Measurements from ENCODE around the gene LRMDA.
"Not testable (repeated sequence)": the region's sequence is repeated elsewhere in the genome, so short reads cannot be mapped to it uniquely, and the experiment has no call there.

LRMDA gene

DNA sequence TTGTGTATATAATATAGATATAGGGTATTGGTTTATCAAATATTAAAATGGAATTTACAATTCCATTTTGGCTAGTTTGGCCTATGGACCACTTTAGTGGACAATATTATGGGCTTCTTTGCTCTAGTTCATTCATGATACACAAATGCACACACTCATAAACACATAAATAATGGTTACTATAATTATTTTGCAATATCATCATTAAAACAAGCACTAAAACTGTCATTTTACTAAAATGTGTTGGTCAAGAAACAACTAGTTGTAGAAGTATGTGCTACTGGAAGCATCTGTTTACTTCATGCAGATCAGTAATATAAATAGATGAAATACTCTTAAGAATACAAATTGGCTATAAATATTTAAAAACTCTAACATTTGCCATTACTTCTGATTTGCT, 1131.9 kb downstream of the LRMDA start:
- Mint-ChIP-seq H3K9me3 (no peaks in the 10 kb centered on the region), H3K4me1 (no peaks in the 10 kb centered on the region), H3K36me3 (no peaks in the 10 kb centered on the region), H3K27ac (no peak overlapping the region), H3K27me3 (no peaks in the 10 kb centered on the region), H3K4me3 (no peak overlapping the region)
- DNase-seq = no peak
- CTCF ChIA-PET = no interaction called here

DNA sequence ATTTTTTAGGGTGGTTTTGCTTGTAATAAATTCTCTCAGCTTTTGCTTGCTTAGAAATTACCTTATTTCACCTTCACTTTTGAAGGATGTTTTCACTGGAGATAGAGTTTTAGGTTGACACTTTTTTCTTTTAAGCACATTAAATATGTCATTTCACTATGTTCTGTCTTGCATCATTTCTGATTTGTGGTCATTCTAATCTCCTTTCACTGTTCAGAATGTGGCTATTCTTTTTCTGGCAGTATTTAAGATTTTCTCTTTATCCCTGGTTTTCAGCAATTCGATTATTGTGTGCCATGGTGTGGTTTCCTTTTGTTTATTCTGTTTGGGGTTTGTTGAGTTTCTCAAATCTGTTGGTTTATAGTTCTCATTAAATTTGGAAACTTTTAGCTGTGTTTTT, 1140.6 kb downstream of the LRMDA start:
- H3K36me3 Mint-ChIP-seq = no peaks in the 10 kb centered on the region
- no peaks in the 10 kb centered on the region for H3K4me1 Mint-ChIP-seq
- no peaks in the 10 kb centered on the region for H3K9me3 Mint-ChIP-seq
- CTCF ChIA-PET = no interaction called here
- no peaks in the 10 kb centered on the region for H3K27me3 Mint-ChIP-seq
- no peak for DNase-seq
- H3K4me3 Mint-ChIP-seq = no peak overlapping the region
- no peak overlapping the region for H3K27ac Mint-ChIP-seq

DNA sequence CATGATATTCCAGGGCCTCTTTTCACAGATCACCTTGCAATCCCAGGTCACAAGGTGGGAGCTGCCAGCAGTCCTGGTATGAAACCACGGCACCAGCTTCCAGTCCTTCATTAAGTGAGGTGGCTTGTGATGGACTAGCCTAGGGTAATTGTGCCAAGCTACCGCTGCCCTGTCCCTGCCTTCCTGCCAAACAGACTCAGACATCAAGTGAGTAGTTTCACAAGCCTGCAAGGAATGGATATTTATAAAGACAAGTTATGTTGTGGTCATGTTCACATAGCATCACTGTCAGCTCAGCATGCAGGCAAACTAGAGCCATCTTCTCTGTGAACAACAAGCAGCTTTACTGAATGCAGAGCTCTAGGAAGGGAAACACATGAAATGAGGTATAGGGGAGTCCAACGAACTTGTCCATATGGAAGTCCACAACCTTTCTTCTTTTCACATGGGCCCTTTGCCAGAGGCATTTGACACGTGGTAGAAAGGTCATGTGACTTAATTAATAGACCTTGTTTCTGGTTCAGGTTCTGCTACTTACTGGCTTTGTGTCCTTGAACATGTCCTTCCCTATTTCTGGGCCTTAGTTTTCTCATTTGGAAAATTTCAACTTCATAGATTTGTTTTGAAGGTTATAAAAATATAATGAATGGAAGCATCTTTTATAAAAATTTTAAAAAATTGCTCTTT, 1145.0 kb downstream of the LRMDA start:
- Mint-ChIP-seq H3K27me3 (no peaks in the 10 kb centered on the region), H3K27ac (no peak overlapping the region), H3K9me3 (peaks cover 5% of the 10 kb centered on the region), H3K36me3 (no peaks in the 10 kb centered on the region), H3K4me3 (no peak overlapping the region), H3K4me1 (no peaks in the 10 kb centered on the region)
- CTCF ChIA-PET = no interaction called here
- no peak for DNase-seq

DNA sequence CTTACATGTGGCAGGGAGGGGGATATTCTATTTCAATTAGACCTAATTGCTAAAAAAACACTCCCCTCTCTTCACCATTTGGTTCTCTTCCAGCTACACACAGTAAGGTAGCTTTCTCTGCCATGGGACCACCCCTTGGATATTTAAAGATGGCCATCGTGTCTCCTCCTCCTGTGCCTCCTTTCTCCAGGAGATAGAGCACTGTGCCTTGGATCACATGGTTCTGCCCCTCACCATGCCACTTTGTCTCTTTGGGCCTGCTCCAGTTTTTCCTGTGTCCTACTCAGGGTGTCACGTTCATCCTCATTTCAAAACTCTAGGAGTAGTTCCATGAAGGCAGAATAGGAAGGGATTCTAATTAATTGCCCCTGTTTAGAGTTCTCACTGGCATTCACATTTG, 1146.0 kb downstream of the LRMDA start:
- CTCF ChIA-PET = no interaction called here
- no peaks in the 10 kb centered on the region for H3K27me3 Mint-ChIP-seq
- no peak overlapping the region for H3K4me3 Mint-ChIP-seq
- H3K9me3 Mint-ChIP-seq = peaks cover 9% of the 10 kb centered on the region
- no peaks in the 10 kb centered on the region for H3K4me1 Mint-ChIP-seq
- no peaks in the 10 kb centered on the region for H3K36me3 Mint-ChIP-seq
- no peak overlapping the region for H3K27ac Mint-ChIP-seq
- no peak for DNase-seq

DNA sequence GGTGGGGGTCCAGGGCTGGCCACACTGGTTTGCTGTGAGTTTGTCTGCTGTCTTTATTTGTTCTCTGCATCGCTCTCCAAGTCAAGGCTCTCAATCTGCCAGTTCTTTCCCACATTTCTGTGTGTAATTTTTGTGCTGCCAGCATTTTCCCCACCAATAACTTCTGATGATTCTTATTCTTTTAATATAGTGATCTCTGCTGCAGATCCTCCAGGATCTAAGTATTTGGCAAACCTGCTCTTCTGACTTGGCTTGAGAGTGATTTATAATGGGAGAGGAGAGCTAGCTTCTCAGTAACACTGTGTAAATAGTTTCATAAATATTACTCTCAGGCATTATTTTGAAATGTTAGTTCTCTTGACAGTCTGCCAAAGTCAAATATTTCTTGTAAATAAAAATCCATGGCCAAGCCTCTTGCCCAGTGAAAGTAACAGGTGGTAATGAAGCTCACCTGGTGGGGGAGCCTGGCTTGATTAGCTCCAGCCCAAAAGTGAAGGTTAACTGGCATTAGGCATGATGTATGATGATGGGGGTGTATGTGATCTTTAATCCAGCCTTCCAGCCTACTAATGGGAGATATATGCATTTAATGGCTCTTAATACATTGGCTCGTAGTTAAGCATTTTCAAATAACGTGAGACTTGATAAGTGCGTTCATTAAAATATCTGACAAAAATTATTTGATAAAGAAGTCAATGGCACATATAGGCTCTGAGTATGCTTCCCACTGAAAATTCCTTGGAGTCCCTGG, 1150.3 kb downstream of the LRMDA start:
- no peak for DNase-seq
- no peaks in the 10 kb centered on the region for H3K36me3 Mint-ChIP-seq
- H3K4me1 Mint-ChIP-seq = no peaks in the 10 kb centered on the region
- H3K27me3 Mint-ChIP-seq = no peaks in the 10 kb centered on the region
- H3K27ac Mint-ChIP-seq = no peak overlapping the region
- no peak overlapping the region for H3K4me3 Mint-ChIP-seq
- CTCF ChIA-PET = no interaction called here
- H3K9me3 Mint-ChIP-seq = peaks cover 9% of the 10 kb centered on the region

DNA sequence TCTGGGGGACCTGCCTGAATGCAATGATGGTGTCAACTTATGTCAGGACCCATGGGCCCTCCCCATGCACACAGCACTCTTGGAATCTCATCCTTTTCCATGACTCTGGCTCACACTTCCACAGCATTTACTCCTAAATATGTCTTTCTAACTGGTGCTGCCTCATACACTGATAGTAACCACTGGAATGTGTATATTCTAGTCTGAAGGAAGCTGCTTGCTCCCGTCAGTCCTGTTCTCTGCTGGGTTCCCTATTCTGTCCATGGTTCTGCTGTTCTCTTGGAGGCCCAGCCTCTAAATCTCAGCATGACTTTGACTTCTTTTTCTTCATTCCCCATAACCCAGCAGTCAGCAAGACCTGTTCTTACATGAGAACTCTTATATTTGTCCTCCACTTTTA, 1151.1 kb downstream of the LRMDA start:
- Mint-ChIP-seq H3K36me3 (no peaks in the 10 kb centered on the region), H3K9me3 (peaks cover 7% of the 10 kb centered on the region), H3K4me1 (no peaks in the 10 kb centered on the region), H3K4me3 (no peak overlapping the region), H3K27ac (no peak overlapping the region), H3K27me3 (no peaks in the 10 kb centered on the region)
- CTCF ChIA-PET = no interaction called here
- DNase-seq = no peak

DNA sequence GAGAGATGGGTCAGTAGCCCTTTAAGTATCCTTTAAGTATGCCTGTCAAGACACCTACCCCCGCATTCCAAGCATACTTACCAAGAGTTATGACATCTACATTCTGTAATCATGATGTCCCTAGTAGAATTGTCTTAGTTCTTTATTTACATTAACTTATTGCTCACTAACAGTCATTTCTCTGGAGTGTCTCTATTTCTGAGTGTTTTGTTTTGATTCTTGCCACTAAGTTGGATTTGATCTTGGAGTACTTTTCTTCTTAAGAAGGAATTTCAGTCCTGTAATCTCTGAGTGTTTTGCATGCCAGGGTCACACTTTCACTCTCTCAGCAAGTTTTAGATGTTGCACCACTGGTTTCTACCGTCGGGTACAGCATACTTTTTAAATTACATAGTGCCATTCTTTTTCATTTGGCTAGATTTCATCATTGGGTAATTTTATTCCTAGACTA, 1152.3 kb downstream of the LRMDA start:
- Mint-ChIP-seq H3K36me3 (no peaks in the 10 kb centered on the region), H3K4me1 (no peaks in the 10 kb centered on the region), H3K27me3 (no peaks in the 10 kb centered on the region), H3K27ac (no peak overlapping the region), H3K9me3 (peaks cover 6% of the 10 kb centered on the region), H3K4me3 (no peak overlapping the region)
- DNase-seq = no peak
- CTCF ChIA-PET = no interaction called here

DNA sequence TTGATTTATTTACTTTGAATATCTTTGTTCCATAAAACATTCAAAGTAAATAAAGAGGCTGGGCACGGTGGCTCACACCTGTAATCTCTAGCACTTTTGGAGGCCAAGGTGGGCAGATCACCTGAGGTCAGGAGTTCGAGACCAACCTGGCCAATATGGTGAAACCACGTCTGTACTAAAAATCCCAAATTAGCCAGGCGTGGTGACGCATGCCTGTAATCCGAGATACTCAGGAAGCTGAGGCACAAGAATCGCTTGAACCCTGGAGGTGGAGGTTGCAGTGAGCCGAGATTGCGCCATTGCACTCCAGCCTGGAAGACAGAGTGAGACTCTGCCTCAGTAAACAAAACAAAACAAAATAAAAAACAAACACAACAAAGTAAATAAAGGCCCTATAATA, 1153.0 kb downstream of the LRMDA start:
- H3K4me3 Mint-ChIP-seq, H3K36me3 Mint-ChIP-seq, DNase-seq, H3K27me3 Mint-ChIP-seq, H3K27ac Mint-ChIP-seq, H3K4me1 Mint-ChIP-seq, H3K9me3 Mint-ChIP-seq, CTCF ChIA-PET: not testable (repeated sequence)
